HCT116 (cell line): ENCODE data around the gene KCNK5. TPM values are rescaled to one million over a fixed set of nuclear protein-coding genes. Genes with fewer than 3 reads are reported as not detected.

Experiments used
- ATAC-seq: fragments of 200-7000 bp; cut with Tn5 transposase; 2 replicates; pipeline ENCODE4 v1.9.1; 2020; ENCODE audit warnings: mild to moderate bottlenecking, moderate library complexity
- BruUV-seq: library from RNA; stranded (reverse); fragments of 400-500 nt; replicated peaks from 2 replicates; lab custom pipeline; 2021; lab: Mats Ljungman, UMichigan
- CTCF ChIA-PET: fragments of 300-600 bp; sonication (Branson Sonifier 250); formaldehyde crosslinking; loops from one replicate; lab custom pipeline; 2021; ENCODE audit warnings: antibody characterized with exemption; lab: Charles Lee
- POLR2A ChIA-PET: fragments of 300-600, 350-600 bp; sonication (Branson Sonifier 250); formaldehyde crosslinking; loops from one replicate; lab custom pipeline; 2021; ENCODE audit warnings: antibody characterized with exemption; lab: Charles Lee
- RAD21 ChIA-PET, 2 experiments: fragments of 300-600 bp; sonication (Branson Sonifier 250); formaldehyde crosslinking; loops; one replicate each; lab custom pipeline; 2023; ENCODE audit warnings: low total read pairs in 2 of 2; ENCODE audit not compliant: uncharacterized antibody in 2 of 2, unreplicated experiment in 2 of 2, low non-redundant PET in 1 of 2; lab: Charles Lee
- DNase-seq: peaks from one replicate; pipeline ENCODE4 v3.0.0-alpha.2; 2010; ENCODE audit warnings: low read depth, low spot score
- H2AFZ ChIP-seq: fragments of 200-600 bp; shearing (Covaris generic), sonication (generic); 2 replicates; pipeline ENCODE4 v1.6.1; 2017; ENCODE audit warnings: low read depth, mixed run types, mixed read lengths, antibody characterized with exemption, low read length; ENCODE audit not compliant: poor library complexity, severe bottlenecking
- H3K27ac ChIP-seq: 2 replicates; pipeline ENCODE4 v1.5.1; 2012; ENCODE audit warnings: low read depth, low read length
- H3K27me3 ChIP-seq: fragments of 200-600 bp; sonication (generic); 2 replicates; pipeline ENCODE4 v1.6.1; 2016; ENCODE audit warnings: mixed run types, low read length, mixed read lengths; ENCODE audit not compliant: insufficient read depth
- H3K36me3 ChIP-seq, 2 experiments: fragments of 200-500 bp in 1 of 2; fragments of 200-600 bp in 1 of 2; sonication (Bioruptor generic) in 1 of 2; sonication (generic) in 1 of 2; 2 replicates each; pipeline versions ENCODE4 v1.5.1 to v1.6.1; 2014 to 2016; ENCODE audit warnings: low read length in 2 of 2, inconsistent platforms in 1 of 2, mixed read lengths in 1 of 2, mixed run types in 1 of 2; ENCODE audit not compliant: insufficient read depth in 2 of 2, control insufficient read depth in 1 of 2
- H3K4me1 ChIP-seq, 2 experiments: fragments of 200-600 bp in 1 of 2; sonication (generic) in 1 of 2; 2 replicates each; pipeline versions ENCODE4 v1.5.1 to v1.6.1; 2012 to 2017; ENCODE audit warnings: low read length in 2 of 2, inconsistent platforms in 1 of 2, mild to moderate bottlenecking in 1 of 2, mixed read lengths in 1 of 2, mixed run types in 1 of 2, moderate library complexity in 1 of 2; ENCODE audit not compliant: insufficient read depth in 2 of 2, control insufficient read depth in 1 of 2
- H3K4me2 ChIP-seq: fragments of 200-600 bp; sonication (generic); 2 replicates; pipeline ENCODE4 v1.6.1; 2017; ENCODE audit warnings: mixed run types, low read length, mixed read lengths
- H3K4me3 ChIP-seq, 2 experiments: fragments of 200-600 bp in 1 of 2; sonication (generic) in 1 of 2; replicated peaks in 1 of 2; 2 replicates each; pipeline ENCODE4 v1.5.1; 2011 to 2016; ENCODE audit warnings: low read length in 2 of 2, control low read depth in 1 of 2, low read depth in 1 of 2, mild to moderate bottlenecking in 1 of 2, mixed read lengths in 1 of 2, mixed run types in 1 of 2
- H3K79me2 ChIP-seq: fragments of 200-600 bp; sonication (generic); 2 replicates; pipeline ENCODE4 v1.6.1; 2017; ENCODE audit warnings: mild to moderate bottlenecking, mixed run types, low read length, moderate library complexity, mixed read lengths; ENCODE audit not compliant: insufficient read depth
- H3K9ac ChIP-seq: fragments of 200-600 bp; sonication (generic); 2 replicates; pipeline ENCODE4 v1.6.1; 2016; ENCODE audit warnings: low read length, mixed read lengths
- H3K9me2 ChIP-seq: fragments of 200-600 bp; sonication (generic), shearing (Covaris generic); 2 replicates; pipeline ENCODE4 v1.6.1; 2017; ENCODE audit warnings: mixed run types, mild to moderate bottlenecking, moderate library complexity; ENCODE audit not compliant: insufficient read depth
- H3K9me3 ChIP-seq, 2 experiments: fragments of 200-500 bp in 1 of 2; fragments of 200-600 bp in 1 of 2; sonication (Bioruptor generic) in 1 of 2; sonication (generic) in 1 of 2; 2 replicates each; pipeline ENCODE4 v1.6.1; 2014 to 2017; ENCODE audit warnings: low read length in 2 of 2, mixed read lengths in 2 of 2, inconsistent platforms in 1 of 2, low read depth in 1 of 2, mild to moderate bottlenecking in 1 of 2, mixed run types in 1 of 2, moderate library complexity in 1 of 2; ENCODE audit not compliant: control insufficient read depth in 1 of 2, insufficient read depth in 1 of 2
- H4K20me1 ChIP-seq: fragments of 200-600 bp; sonication (generic), shearing (Covaris generic); 2 replicates; pipeline ENCODE4 v1.6.1; 2017; ENCODE audit warnings: mixed run types, mild to moderate bottlenecking, moderate library complexity; ENCODE audit not compliant: insufficient read depth
- CBX3 ChIP-seq: IDR thresholded peaks from 2 replicates; pipeline ENCODE4 v1.6.1; 2012; ENCODE audit warnings: low read depth
- CEBPB ChIP-seq: IDR thresholded peaks from 2 replicates; pipeline ENCODE4 v1.6.1; 2012; ENCODE audit warnings: low read depth
- JUND ChIP-seq: IDR thresholded peaks from 2 replicates; pipeline ENCODE4 v1.6.1; 2012
- POLR2AphosphoS5 ChIP-seq: IDR thresholded peaks from 2 replicates; pipeline ENCODE4 v1.6.1; 2011; ENCODE audit warnings: mild to moderate bottlenecking, low read depth, low read length, moderate library complexity
- RAD21 ChIP-seq: IDR thresholded peaks from 2 replicates; pipeline ENCODE4 v1.6.1; 2012; ENCODE audit warnings: low read depth, mild to moderate bottlenecking
- YY1 ChIP-seq: IDR thresholded peaks from 2 replicates; pipeline ENCODE4 v1.6.1; 2011; ENCODE audit warnings: low read length, low read depth, moderate library complexity, mild to moderate bottlenecking; ENCODE audit not compliant: insufficient replicate concordance; ENCODE audit errors: extremely low read depth
- ZFX ChIP-seq: fragments of 450-650 bp; IDR thresholded peaks from 2 replicates; pipeline ENCODE4 v1.6.1; 2017
- ZNF274 ChIP-seq: fragments of 200-500 bp; sonication (Bioruptor generic); IDR thresholded peaks from 2 replicates; pipeline ENCODE4 v1.6.1; 2014; ENCODE audit warnings: mild to moderate bottlenecking, low read depth, low read length, inconsistent platforms
- intact Hi-C: fragments of 100-400 bp; cut with micrococcal nuclease; formaldehyde crosslinking; loops from 2 replicates; pipeline ENCODE4 v1.10.0; 2022
- total RNA-seq: library from RNA; stranded (reverse); gene quantifications from one replicate; pipeline ENCODE4 v1.2.1, GENCODE V29; 2021; ENCODE audit not compliant: unreplicated experiment
- TF ChIP-seq, protein P1 (sequence below): IDR thresholded peaks from 2 replicates; pipeline ENCODE4 v1.6.1; 2012
- TF ChIP-seq, protein P2 (sequence below): IDR thresholded peaks from 2 replicates; pipeline ENCODE4 v1.6.1; 2012
- TF ChIP-seq, protein P3 (sequence below), 3 experiments: fragments of 200-600 bp in 1 of 3; sonication (generic) in 1 of 3; IDR thresholded peaks in 2 of 3; conservative IDR thresholded peaks in 1 of 3; 2 replicates each; pipeline ENCODE4 v1.5.1; 2012 to 2017; ENCODE audit warnings: low read depth in 2 of 3, low read length in 2 of 3, antibody characterized with exemption in 1 of 3, borderline replicate concordance in 1 of 3, control low read depth in 1 of 3, mild to moderate bottlenecking in 1 of 3, mixed read lengths in 1 of 3, mixed run types in 1 of 3, moderate library complexity in 1 of 3; ENCODE audit not compliant: insufficient read depth in 1 of 3

KCNK5 gene
- total RNA-seq, 1 experiment from 2014 or later: 9.5 TPM

DNA sequence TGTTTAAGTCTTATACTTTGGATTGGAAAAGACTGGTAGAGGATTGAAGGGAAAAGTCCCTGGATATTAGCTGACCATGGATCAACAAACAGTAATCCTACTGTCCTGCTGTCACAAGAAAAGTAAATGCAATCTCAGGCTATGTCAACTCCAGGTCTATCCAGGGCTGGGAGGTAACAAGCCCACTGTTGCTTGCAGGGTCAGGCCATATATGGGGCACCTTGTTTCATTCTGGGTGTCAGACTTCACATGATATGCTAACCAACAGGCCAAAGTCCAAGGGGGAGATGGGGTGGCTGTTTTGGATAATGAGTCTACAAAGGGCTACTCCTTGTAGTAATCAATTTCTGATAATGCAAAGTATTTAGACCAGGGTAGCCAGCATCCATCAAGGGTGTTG, 30.7 kb downstream of the KCNK5 start:
- Histone ChIP-seq H3K9me2 (no peaks in the 10 kb centered on the region), H3K79me2 (peaks cover 54% of the 10 kb centered on the region), H3K27me3 (no peaks in the 10 kb centered on the region), H3K9me3 (no peaks in the 10 kb centered on the region), H3K9ac (no peak overlapping the region), H3K4me2 (no peak overlapping the region), H3K4me3 (no peak overlapping the region), H2AFZ (no peak overlapping the region), H3K4me1 (peaks cover 25% of the 10 kb centered on the region in 2 experiments), H3K36me3 (peaks cover 2 to 9% of the 10 kb centered on the region in 2 experiments; a peak in 2 of 4 replicates), H3K27ac (no peak overlapping the region), H4K20me1 (no peaks in the 10 kb centered on the region)
- POLR2A ChIA-PET: no interaction called here
- RAD21 ChIA-PET: no interaction called here
- TF ChIP-seq, protein P1, sequence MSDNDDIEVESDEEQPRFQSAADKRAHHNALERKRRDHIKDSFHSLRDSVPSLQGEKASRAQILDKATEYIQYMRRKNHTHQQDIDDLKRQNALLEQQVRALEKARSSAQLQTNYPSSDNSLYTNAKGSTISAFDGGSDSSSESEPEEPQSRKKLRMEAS: no peak
- TF ChIP-seq ZNF274: no peak
- TF ChIP-seq CBX3: no peak
- TF ChIP-seq, protein P2, sequence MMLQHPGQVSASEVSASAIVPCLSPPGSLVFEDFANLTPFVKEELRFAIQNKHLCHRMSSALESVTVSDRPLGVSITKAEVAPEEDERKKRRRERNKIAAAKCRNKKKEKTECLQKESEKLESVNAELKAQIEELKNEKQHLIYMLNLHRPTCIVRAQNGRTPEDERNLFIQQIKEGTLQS: no peak
- no peak for TF ChIP-seq POLR2AphosphoS5
- TF ChIP-seq JUND: no peak
- no peak for TF ChIP-seq YY1
- TF ChIP-seq, protein P3, sequence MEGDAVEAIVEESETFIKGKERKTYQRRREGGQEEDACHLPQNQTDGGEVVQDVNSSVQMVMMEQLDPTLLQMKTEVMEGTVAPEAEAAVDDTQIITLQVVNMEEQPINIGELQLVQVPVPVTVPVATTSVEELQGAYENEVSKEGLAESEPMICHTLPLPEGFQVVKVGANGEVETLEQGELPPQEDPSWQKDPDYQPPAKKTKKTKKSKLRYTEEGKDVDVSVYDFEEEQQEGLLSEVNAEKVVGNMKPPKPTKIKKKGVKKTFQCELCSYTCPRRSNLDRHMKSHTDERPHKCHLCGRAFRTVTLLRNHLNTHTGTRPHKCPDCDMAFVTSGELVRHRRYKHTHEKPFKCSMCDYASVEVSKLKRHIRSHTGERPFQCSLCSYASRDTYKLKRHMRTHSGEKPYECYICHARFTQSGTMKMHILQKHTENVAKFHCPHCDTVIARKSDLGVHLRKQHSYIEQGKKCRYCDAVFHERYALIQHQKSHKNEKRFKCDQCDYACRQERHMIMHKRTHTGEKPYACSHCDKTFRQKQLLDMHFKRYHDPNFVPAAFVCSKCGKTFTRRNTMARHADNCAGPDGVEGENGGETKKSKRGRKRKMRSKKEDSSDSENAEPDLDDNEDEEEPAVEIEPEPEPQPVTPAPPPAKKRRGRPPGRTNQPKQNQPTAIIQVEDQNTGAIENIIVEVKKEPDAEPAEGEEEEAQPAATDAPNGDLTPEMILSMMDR (IDR thresholded peaks at IDR 0.05 in 2 of 3, conservative IDR thresholded peaks at IDR 0.05 in 1 of 3; ENCODE audit: borderline replicate concordance in 1 of 3, insufficient read depth in 1 of 3, low read depth in 2 of 3, low read length in 2 of 3): no peak
- TF ChIP-seq ZFX: no peak
- no peak for TF ChIP-seq RAD21
- no peak for TF ChIP-seq CEBPB
- intact Hi-C loops: no loop called here
- no TSS peak for BruUV-seq
- DNase-seq (no peak), ATAC-seq (no peak)
- CTCF ChIA-PET: interaction anchor here (1.3 kb wide), 1 partner anchor 27 kb away, joined by 3 read pairs; no protein-coding TSS in a partner anchor
